ENCODE results near the gene PTPRT. TPM values are rescaled to one million over a fixed set of nuclear protein-coding genes. Genes with fewer than 3 reads are reported as not detected.

Gene PTPRT
- total and polyA plus RNA-seq, 10 of the 15 experiments (the other 5 are each of a cell fraction or from before 2014, with no cell fraction given): not detected

GRCh38 chr20:42100137-42100704 lies 1089.5 kb downstream of the PTPRT start:
- ChIA-PET RAD21 (ENCODE audit: unreplicated experiment) (no interaction called here), POLR2A (no interaction called here), CTCF (no interaction called here), SMC1A (ENCODE audit: uncharacterized antibody, unreplicated experiment) (no interaction called here)
- no peak for ATAC-seq
- BruUV-seq (replicated peaks): no TSS peak
- Histone ChIP-seq H3K4me3 (no peak overlapping the region), H3K27ac (ENCODE audit: control insufficient read depth, insufficient read depth) (no peak overlapping the region), H3K4me1 (ENCODE audit: control insufficient read depth, insufficient read depth, low read length) (no peaks in the 10 kb centered on the region), H3K27me3 (replicated peaks in 1 of 2; ENCODE audit: control insufficient read depth in 2 of 2, insufficient read depth in 2 of 2, low read length in 1 of 2) (peaks cover 0 to 4% of the 10 kb centered on the region in 2 experiments; a peak in 2 of 4 replicates), H3K4me2 (ENCODE audit: control insufficient read depth, insufficient read depth) (no peak overlapping the region), H3K36me3 (ENCODE audit: control insufficient read depth in 2 of 2, insufficient read depth in 2 of 2, low read length in 1 of 2) (no peaks in the 10 kb centered on the region), H3K9me3 (replicated peaks; ENCODE audit: control insufficient read depth, insufficient read depth, low read length) (no peaks in the 10 kb centered on the region), H3K9ac (ENCODE audit: control insufficient read depth, insufficient read depth, low read length) (no peak overlapping the region), H2AFZ (ENCODE audit: control insufficient read depth, low read depth, low read length) (no peak overlapping the region), H4K20me1 (ENCODE audit: control insufficient read depth, insufficient read depth) (no peaks in the 10 kb centered on the region), H3K79me2 (ENCODE audit: control insufficient read depth, insufficient read depth, low read length) (no peaks in the 10 kb centered on the region)
- in situ Hi-C loops (cut with MboI): no loop called here
- no peak for FAIRE-seq
- intact Hi-C loops (cut with micrococcal nuclease; ENCODE audit: unreplicated experiment): no loop called here
- DNase-seq (ENCODE audit: low read depth, low spot score): no peak
- TF ChIP-seq CBX3 (IDR thresholded peaks at IDR 0.05; ENCODE audit: borderline replicate concordance, low read depth): no peak
- no peak for TF ChIP-seq KLF5 (IDR thresholded peaks at IDR 0.05; ENCODE audit: partially characterized antibody)
- TF ChIP-seq ZZZ3 (IDR thresholded peaks at IDR 0.05; ENCODE audit: control insufficient read depth, insufficient read length, low read depth): no peak
- no peak for TF ChIP-seq ZNF622 (IDR thresholded peaks at IDR 0.05)
- TF ChIP-seq MYC (IDR thresholded peaks at IDR 0.05; ENCODE audit: insufficient read depth, insufficient read length, insufficient replicate concordance, low read length, severe bottlenecking): no peak
- 11% methylated on average over 9 of the region's 9 CpGs for WGBS (ENCODE audit: insufficient coverage, insufficient replicate concordance, low lambda C conversion rate, missing lambda C conversion rate)

GRCh38 chr20:42099101-42099500 lies 1090.6 kb downstream of the PTPRT start:
- Histone ChIP-seq H3K36me3 (ENCODE audit: control insufficient read depth in 2 of 2, insufficient read depth in 2 of 2, low read length in 1 of 2) (no peaks in the 10 kb centered on the region), H4K20me1 (ENCODE audit: control insufficient read depth, insufficient read depth) (no peaks in the 10 kb centered on the region), H3K4me3 (no peak overlapping the region), H3K9me3 (replicated peaks; ENCODE audit: control insufficient read depth, insufficient read depth, low read length) (no peaks in the 10 kb centered on the region), H3K9ac (ENCODE audit: control insufficient read depth, insufficient read depth, low read length) (no peak overlapping the region), H2AFZ (ENCODE audit: control insufficient read depth, low read depth, low read length) (no peak overlapping the region), H3K4me2 (ENCODE audit: control insufficient read depth, insufficient read depth) (no peak overlapping the region), H3K79me2 (ENCODE audit: control insufficient read depth, insufficient read depth, low read length) (no peaks in the 10 kb centered on the region), H3K4me1 (ENCODE audit: control insufficient read depth, insufficient read depth, low read length) (no peaks in the 10 kb centered on the region), H3K27me3 (replicated peaks in 1 of 2; ENCODE audit: control insufficient read depth in 2 of 2, insufficient read depth in 2 of 2, low read length in 1 of 2) (peaks cover 0 to 4% of the 10 kb centered on the region in 2 experiments; a peak in 2 of 4 replicates), H3K27ac (ENCODE audit: control insufficient read depth, insufficient read depth) (no peak overlapping the region)
- RAD21 ChIA-PET (ENCODE audit: unreplicated experiment): no interaction called here
- SMC1A ChIA-PET (ENCODE audit: uncharacterized antibody, unreplicated experiment): no interaction called here
- CTCF ChIA-PET: no interaction called here
- BruUV-seq (replicated peaks): no TSS peak
- intact Hi-C loops (cut with micrococcal nuclease; ENCODE audit: unreplicated experiment): no loop called here
- in situ Hi-C loops (cut with MboI): no loop called here
- POLR2A ChIA-PET: no interaction called here
- DNase-seq (ENCODE audit: low read depth, low spot score): no peak
- FAIRE-seq: no peak
- 35% methylated on average over 7 of the region's 7 CpGs for WGBS (ENCODE audit: insufficient coverage, insufficient replicate concordance, low lambda C conversion rate, missing lambda C conversion rate)
- no peak for ATAC-seq
- TF ChIP-seq RFX5 (IDR thresholded peaks at IDR 0.05; ENCODE audit: low read depth, low read length) (no peak), EGR1 (IDR thresholded peaks at IDR 0.05; ENCODE audit: borderline replicate concordance in 1 of 2, low read depth in 2 of 2, low read length in 2 of 2) (no peak), RCOR1 (conservative IDR thresholded peaks at IDR 0.05; ENCODE audit: low read depth, low read length) (no peak), POU2F2 (IDR thresholded peaks at IDR 0.05; ENCODE audit: borderline replicate concordance, low read depth, low read length) (no peak), SREBF2 (IDR thresholded peaks at IDR 0.05; ENCODE audit: low read length) (no peak), ZBTB4 (CRISPR knock-in tag; IDR thresholded peaks at IDR 0.05) (no peak), FOXM1 (IDR thresholded peaks at IDR 0.05; ENCODE audit: low read depth, low read length) (no peak), ZNF622 (IDR thresholded peaks at IDR 0.05) (no peak), EP300 (IDR thresholded peaks at IDR 0.05; ENCODE audit: borderline replicate concordance in 1 of 2, control insufficient read depth in 1 of 2, low read depth in 2 of 2, low read length in 2 of 2) (no peak), JUNB (IDR thresholded peaks at IDR 0.05) (no peak), TCF3 (IDR thresholded peaks at IDR 0.05; ENCODE audit: borderline replicate concordance, insufficient read depth, low read depth, low read length) (no peak), BMI1 (IDR thresholded peaks at IDR 0.05; ENCODE audit: borderline replicate concordance) (no peak)
